Measurements from ENCODE around the gene SPATA31A1.
"Not testable (repeated sequence)": the region's sequence is repeated elsewhere in the genome, so short reads cannot be mapped to it uniquely, and the experiment has no call there.

Gene SPATA31A1

GRCh38 chr9:39355369-39355768 lies at the start of gene SPATA31A1:
Gene SPATA31A1 (plus strand): TSS chr9:39355669. CDS start chr9:39355731, 62 bp downstream.
- not testable (repeated sequence) for DNase-seq

- DNase-seq: not testable (repeated sequence)
Observed at GRCh38 chr9:39407261-39408204, 52.1 kb downstream of the SPATA31A1 start.

GRCh38 chr9:39411254-39411940 lies 55.9 kb downstream of the SPATA31A1 start:
- DNase-seq: not testable (repeated sequence)

Measured in kidney glomerular epithelial cell (primary cell).